HepG2 (cell line): ENCODE results near the gene NMRAL1. TPM values are rescaled to one million over a fixed set of nuclear protein-coding genes. Genes with fewer than 3 reads are reported as not detected.

Experiments used
- ATF3 ChIP-seq: sonication (generic); formaldehyde crosslinking; IDR thresholded peaks from 2 replicates; pipeline ENCODE4 v1.4.0; 2020; ENCODE audit warnings: missing genetic modification reagents
- CENPX ChIP-seq: sonication (generic); formaldehyde crosslinking; IDR thresholded peaks from 2 replicates; pipeline ENCODE4 v1.9.0; 2021; ENCODE audit warnings: mild to moderate bottlenecking, missing genetic modification reagents, moderate library complexity
- DPF2 ChIP-seq: sonication (generic); formaldehyde crosslinking; IDR thresholded peaks from 2 replicates; pipeline ENCODE4 v1.4.0; 2020; ENCODE audit warnings: mild to moderate bottlenecking, low read depth, missing genetic modification reagents, borderline replicate concordance
- ETV5 ChIP-seq: IDR thresholded peaks from 2 replicates; pipeline ENCODE4 v1.6.1; 2018; ENCODE audit warnings: missing biosample characterization, missing genetic modification reagents, inconsistent platforms, borderline replicate concordance
- FOXO4 ChIP-seq: sonication (generic); formaldehyde crosslinking; conservative IDR thresholded peaks from 2 replicates; pipeline ENCODE4 v1.8.1; 2023; ENCODE audit warnings: missing genetic modification reagents
- MAF1 ChIP-seq: sonication (generic); formaldehyde crosslinking; IDR thresholded peaks from 2 replicates; pipeline ENCODE4 v1.5.0; 2020; ENCODE audit warnings: missing genetic modification reagents, borderline replicate concordance
- POGK ChIP-seq: sonication (generic); formaldehyde crosslinking; conservative IDR thresholded peaks from 2 replicates; pipeline ENCODE4 v1.8.0; 2022; ENCODE audit warnings: mild to moderate bottlenecking, moderate library complexity, missing genetic modification reagents
- RXRA ChIP-seq: sonication (generic); formaldehyde crosslinking; IDR thresholded peaks from 2 replicates; pipeline ENCODE4 v1.5.1; 2020; ENCODE audit warnings: missing genetic modification reagents
- ZFP82 ChIP-seq: sonication (generic); formaldehyde crosslinking; IDR thresholded peaks from 2 replicates; pipeline ENCODE4 v1.5.1; 2020; ENCODE audit warnings: mild to moderate bottlenecking, missing genetic modification reagents, borderline replicate concordance
- ZNF318 ChIP-seq: sonication (generic); formaldehyde crosslinking; IDR thresholded peaks from 2 replicates; pipeline ENCODE4 v1.4.0; 2020; ENCODE audit warnings: mild to moderate bottlenecking, missing genetic modification reagents
- ZNF678 ChIP-seq: sonication (generic); formaldehyde crosslinking; IDR thresholded peaks from 2 replicates; pipeline ENCODE4 v1.4.0; 2020; ENCODE audit warnings: mild to moderate bottlenecking, missing genetic modification reagents
- polyA plus RNA-seq, 8 experiments: library from polyadenylated mRNA; depleted of rRNA in 3 of 8; stranded (reverse) in 7 of 8; unstranded in 1 of 8; fragments of >200 nt; fragmentation: Illumina TruSeq in 4 of 8; extraction: Trizol in 4 of 8; gene quantifications; 2 replicates each; pipeline versions ENCODE4 v1.2.1 to v1.2.3, GENCODE V29; 2011 to 2016; ENCODE audit warnings: low read depth in 4 of 8, missing spikeins in 1 of 8, mixed read lengths in 1 of 8; ENCODE audit not compliant: insufficient read depth in 1 of 8
- total RNA-seq, 5 experiments: library from RNA; depleted of rRNA; stranded (reverse); fragments of >200 nt; fragmentation: Illumina TruSeq; extraction: Trizol; gene quantifications; 2 replicates each; pipeline ENCODE4 v1.2.3, GENCODE V29; 2016; ENCODE audit warnings: low read depth in 1 of 5
- TF ChIP-seq, protein P1 (sequence below): sonication (generic); formaldehyde crosslinking; conservative IDR thresholded peaks from 2 replicates; pipeline ENCODE4 v1.4.0; 2020; ENCODE audit warnings: missing genetic modification reagents

Gene NMRAL1
- total and polyA plus RNA-seq, 2 of the 13 experiments (the other 11 are each of a cell fraction or from before 2014, with no cell fraction given): 30.8 to 33.1 TPM

- TF ChIP-seq DPF2: no peak
- TF ChIP-seq, protein P1, sequence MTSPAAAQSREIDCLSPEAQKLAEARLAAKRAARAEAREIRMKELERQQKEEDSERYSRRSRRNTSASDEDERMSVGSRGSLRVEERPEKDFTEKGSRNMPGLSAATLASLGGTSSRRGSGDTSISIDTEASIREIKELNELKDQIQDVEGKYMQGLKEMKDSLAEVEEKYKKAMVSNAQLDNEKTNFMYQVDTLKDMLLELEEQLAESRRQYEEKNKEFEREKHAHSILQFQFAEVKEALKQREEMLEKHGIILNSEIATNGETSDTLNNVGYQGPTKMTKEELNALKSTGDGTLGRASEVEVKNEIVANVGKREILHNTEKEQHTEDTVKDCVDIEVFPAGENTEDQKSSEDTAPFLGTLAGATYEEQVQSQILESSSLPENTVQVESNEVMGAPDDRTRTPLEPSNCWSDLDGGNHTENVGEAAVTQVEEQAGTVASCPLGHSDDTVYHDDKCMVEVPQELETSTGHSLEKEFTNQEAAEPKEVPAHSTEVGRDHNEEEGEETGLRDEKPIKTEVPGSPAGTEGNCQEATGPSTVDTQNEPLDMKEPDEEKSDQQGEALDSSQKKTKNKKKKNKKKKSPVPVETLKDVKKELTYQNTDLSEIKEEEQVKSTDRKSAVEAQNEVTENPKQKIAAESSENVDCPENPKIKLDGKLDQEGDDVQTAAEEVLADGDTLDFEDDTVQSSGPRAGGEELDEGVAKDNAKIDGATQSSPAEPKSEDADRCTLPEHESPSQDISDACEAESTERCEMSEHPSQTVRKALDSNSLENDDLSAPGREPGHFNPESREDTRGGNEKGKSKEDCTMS (CRISPR knock-in tag): no peak
- TF ChIP-seq ZNF318: no peak
- peak; percentile 93 for TF ChIP-seq POGK (CRISPR knock-in tag)
- TF ChIP-seq ETV5 (CRISPR knock-in tag): peak; percentile 7
- peak; percentile 85; the same call in 1 of the 2 replicates for TF ChIP-seq ZFP82 (CRISPR knock-in tag)
- no peak for TF ChIP-seq MAF1 (CRISPR knock-in tag)
- peak; percentile 12; the same call in 1 of the 2 replicates for TF ChIP-seq RXRA (CRISPR knock-in tag)
- TF ChIP-seq FOXO4 (CRISPR knock-in tag): 0 out of 2 replicates have a peak, but pooled peaks have one; percentile 27
- no peak for TF ChIP-seq CENPX (CRISPR knock-in tag)
- TF ChIP-seq ZNF678 (CRISPR knock-in tag): no peak
- TF ChIP-seq ATF3 (CRISPR knock-in tag): no peak
Measured at GRCh38 chr16:4425378-4426020, 48.9 kb downstream of the NMRAL1 start, which contains the start of gene DNAJA3 (continued).
